Mesodermal cell (in vitro differentiated cells): Measurements from ENCODE around the gene UBA1.

Experiments used
- H3K27ac ChIP-seq: 2 replicates; pipeline ENCODE4 v1.7.0; 2013; ENCODE audit warnings: mild to moderate bottlenecking, low read depth, low read length, moderate library complexity; ENCODE audit not compliant: severe bottlenecking
- H3K36me3 ChIP-seq: 2 replicates; pipeline ENCODE4 v1.7.1; 2013; ENCODE audit warnings: mild to moderate bottlenecking, low read length, moderate library complexity; ENCODE audit not compliant: control insufficient read depth, insufficient read depth
- H3K4me1 ChIP-seq: one replicate; pipeline ENCODE4 v1.7.1; 2013; ENCODE audit warnings: mild to moderate bottlenecking, low read length; ENCODE audit not compliant: insufficient read depth, control insufficient read depth, poor library complexity, severe bottlenecking
- H3K4me3 ChIP-seq: 2 replicates; pipeline ENCODE4 v1.7.0; 2013; ENCODE audit warnings: low read length, control low read depth, mild to moderate bottlenecking; ENCODE audit not compliant: insufficient read depth, poor library complexity, severe bottlenecking; ENCODE audit errors: extremely low read depth
- H3K9me3 ChIP-seq: 2 replicates; pipeline ENCODE4 v1.7.1; 2013; ENCODE audit warnings: mild to moderate bottlenecking, low read length, moderate library complexity; ENCODE audit not compliant: control insufficient read depth
- WGBS, 2 experiments: methylation state at CpG; one replicate each; pipeline ENCODE4 v1.1.5; 2013; ENCODE audit warnings: missing lambda C conversion rate in 2 of 2; ENCODE audit not compliant: insufficient coverage in 2 of 2; 5-methylcytosine and 5-hydroxymethylcytosine counted together

Gene UBA1

DNA sequence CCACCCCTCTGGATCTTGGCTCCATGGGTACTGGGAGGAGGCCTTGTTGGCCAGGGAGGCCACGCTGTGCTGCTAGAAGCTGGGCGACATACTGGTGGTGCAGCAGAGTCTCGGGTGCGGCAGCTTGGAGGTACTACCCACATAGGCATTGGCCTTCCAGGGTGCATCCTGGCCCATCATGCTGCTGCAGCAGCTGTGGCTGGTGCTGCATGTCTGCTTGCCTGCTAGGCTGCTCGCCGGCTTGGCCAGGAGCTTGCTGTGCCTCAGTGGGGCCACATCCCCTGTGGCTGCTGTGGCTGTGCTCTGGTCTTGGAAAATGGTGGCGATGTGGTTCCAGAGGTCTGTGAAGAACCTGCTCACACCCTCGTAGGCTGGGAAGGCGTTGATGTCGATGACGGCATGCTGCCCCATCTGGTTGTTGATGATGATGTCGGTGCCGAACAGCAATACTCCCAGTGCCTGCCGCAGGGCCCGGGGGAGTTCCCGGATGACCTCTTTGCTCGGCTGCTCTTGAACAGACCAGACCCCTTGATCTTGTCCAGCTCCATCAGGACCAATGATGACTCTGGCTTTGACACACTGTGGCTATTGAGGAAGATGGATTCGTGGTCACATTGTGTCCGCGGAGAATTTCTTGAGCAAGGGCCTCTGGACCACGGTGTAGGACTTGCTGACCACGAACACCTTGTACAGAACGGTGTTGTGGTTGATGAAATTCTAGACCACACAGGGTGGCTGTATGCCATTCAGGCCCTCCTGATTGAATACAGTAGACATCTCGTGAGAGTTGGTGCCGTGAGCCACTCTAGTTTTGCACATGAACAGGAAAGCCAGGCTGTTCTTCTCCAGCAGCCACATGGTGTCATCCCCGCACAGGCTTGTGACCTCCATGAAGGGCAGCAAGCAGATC is 36.8 kb upstream of the UBA1 start:
- Histone ChIP-seq H3K9me3 (no peaks in the 10 kb centered on the region), H3K27ac (no peak overlapping the region), H3K4me1 (no peaks in the 10 kb centered on the region), H3K36me3 (peaks cover 60% of the 10 kb centered on the region), H3K4me3 (no peak overlapping the region)
- WGBS, 2 experiments: 88 to 96% methylated on average over 14 to 21 of the region's 26 CpGs

DNA sequence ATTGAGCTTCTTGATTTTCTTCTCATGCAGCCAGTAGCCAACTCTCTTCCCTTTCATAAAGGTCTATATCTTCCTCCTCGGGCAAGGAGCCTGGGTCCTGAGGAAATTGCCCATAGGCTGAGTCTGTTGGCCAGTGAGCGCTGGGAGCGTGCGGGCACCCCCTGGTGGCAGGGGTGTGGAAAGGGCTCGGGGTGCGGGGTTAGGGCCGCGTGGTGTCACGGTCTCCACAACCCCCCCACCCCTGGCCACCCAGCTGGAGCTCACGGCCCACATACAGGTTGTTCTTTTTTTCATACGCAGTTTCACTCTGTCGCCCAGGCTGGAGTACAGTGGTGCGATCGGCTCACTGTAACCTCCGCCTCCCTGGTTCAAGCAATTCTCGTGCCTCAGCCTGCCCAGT is 35.5 kb upstream of the UBA1 start:
- H3K36me3 ChIP-seq: peaks cover 66% of the 10 kb centered on the region
- no peak overlapping the region for H3K4me3 ChIP-seq
- H3K27ac ChIP-seq: no peak overlapping the region
- WGBS, 2 experiments: 88% methylated on average over 6 of the region's 16 CpGs; no CpG with 5 or more reads in 1 of the 2 experiments
- H3K9me3 ChIP-seq: no peaks in the 10 kb centered on the region
- H3K4me1 ChIP-seq: no peaks in the 10 kb centered on the region

- 90 to 96% methylated on average over 2 to 3 of the region's 5 CpGs for WGBS, 2 experiments
- H3K4me1 ChIP-seq: no peaks in the 10 kb centered on the region
- H3K9me3 ChIP-seq: no peaks in the 10 kb centered on the region
- H3K4me3 ChIP-seq: no peak overlapping the region
- H3K36me3 ChIP-seq: peaks cover 62% of the 10 kb centered on the region
- no peak overlapping the region for H3K27ac ChIP-seq
Measured at GRCh38 chrX:47158781-47159180, 34.8 kb upstream of the UBA1 start.

DNA sequence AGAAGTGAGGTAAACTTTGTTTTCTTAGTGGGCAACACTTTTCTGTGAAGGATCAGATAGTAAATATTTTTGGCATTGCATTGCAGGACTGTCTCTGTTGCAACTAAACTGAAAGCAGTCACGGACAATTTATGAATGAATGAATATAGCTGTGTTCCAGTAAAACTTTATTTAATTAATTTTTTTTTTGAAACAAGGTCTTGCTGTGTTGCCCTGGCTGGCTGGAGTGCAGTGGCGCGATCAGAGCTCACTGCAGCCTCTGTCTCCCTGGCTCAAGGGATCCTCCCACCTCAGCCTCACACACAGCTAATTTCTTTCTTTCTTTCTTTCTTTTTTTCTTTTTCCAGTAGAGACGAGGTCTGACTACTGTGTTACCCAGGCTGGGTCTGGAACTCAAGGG is 32.8 kb upstream of the UBA1 start:
- 100% methylated on average over 1 of the region's 4 CpGs; no CpG with 5 or more reads in 1 of the 2 experiments for WGBS, 2 experiments
- H3K9me3 ChIP-seq: no peaks in the 10 kb centered on the region
- H3K27ac ChIP-seq: no peak overlapping the region
- H3K4me3 ChIP-seq: no peak overlapping the region
- H3K4me1 ChIP-seq: no peaks in the 10 kb centered on the region
- peaks cover 54% of the 10 kb centered on the region for H3K36me3 ChIP-seq

DNA sequence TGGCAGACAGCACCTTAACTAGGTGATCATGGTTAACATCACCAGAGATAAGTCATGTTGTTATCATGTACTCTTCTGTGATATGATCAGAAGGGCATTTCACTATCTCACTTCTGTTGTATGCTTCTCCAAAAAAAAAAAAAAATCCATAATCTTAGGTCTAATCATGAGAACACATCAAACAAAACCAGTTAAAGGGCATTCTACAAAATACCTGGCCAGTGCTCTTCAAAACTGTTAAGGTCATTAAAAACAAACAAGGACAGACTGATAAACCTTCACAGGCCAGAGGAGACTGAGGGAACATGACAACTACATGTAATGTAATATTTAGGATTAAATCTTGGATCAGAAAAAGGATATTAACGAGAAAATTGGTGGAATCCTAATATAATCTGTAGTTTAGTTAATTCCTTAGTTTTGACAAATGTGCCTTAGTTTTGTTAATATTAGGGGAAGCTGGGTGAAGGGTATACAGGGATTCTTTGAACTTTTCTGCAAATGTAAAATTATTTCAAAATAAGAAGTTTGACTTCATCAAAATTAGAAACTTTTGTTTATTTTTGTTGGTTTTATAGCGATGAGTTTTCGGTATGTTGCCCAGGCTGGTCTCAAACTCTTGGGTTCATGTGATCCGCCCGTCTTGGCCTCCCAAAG is 30.6 kb upstream of the UBA1 start:
- Histone ChIP-seq H3K36me3 (peaks cover 32% of the 10 kb centered on the region), H3K27ac (no peak overlapping the region), H3K4me3 (no peak overlapping the region), H3K4me1 (no peaks in the 10 kb centered on the region), H3K9me3 (no peaks in the 10 kb centered on the region)
- 96 to 97% methylated on average over 4 to 5 of the region's 5 CpGs for WGBS, 2 experiments

DNA sequence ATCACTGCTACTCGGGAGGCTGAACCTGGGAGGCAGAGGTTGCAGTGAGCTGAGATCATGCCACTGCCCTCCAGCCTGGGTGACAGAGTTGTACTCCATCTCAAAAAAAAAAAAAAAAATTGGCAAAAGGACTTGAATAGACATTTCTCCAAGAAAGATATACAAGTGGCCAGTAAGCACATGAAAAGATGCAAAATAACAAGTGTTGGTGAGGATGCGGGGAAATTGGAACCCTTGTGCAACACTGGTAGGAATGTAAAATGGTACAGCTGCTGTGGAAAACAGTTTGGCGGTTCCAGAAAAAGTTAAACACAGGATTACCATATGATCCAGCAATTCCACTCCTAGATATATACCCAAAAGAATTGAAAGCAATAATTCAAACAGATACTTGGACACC is 29.2 kb upstream of the UBA1 start:
- no peaks in the 10 kb centered on the region for H3K9me3 ChIP-seq
- H3K36me3 ChIP-seq: peaks cover 29% of the 10 kb centered on the region
- H3K4me3 ChIP-seq: no peak overlapping the region
- no peak overlapping the region for H3K27ac ChIP-seq
- WGBS, 2 experiments: no CpG with 5 or more reads among the region's 3 CpGs
- no peaks in the 10 kb centered on the region for H3K4me1 ChIP-seq

DNA sequence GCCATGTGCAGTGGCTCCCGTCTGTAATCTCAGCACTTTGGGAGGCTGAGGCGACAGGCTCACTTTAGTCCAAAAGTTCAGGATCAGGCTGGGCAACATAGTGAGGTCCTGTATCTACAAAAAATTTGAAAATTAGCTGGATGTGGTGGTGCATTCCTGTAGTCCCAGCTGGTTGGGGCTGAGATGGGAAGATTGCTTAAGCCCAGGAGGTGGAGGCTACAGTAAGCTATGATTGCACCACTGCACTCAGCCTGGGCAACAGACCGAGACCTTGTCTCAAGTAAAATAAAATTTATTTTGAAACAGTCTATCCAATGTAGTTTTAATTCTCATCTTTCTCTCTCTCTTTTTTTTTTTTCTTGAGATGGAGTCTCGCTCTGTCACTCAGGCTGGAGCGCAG is 27.5 kb upstream of the UBA1 start:
- H3K9me3 ChIP-seq: no peaks in the 10 kb centered on the region
- peaks cover 33% of the 10 kb centered on the region for H3K36me3 ChIP-seq
- no peak overlapping the region for H3K4me3 ChIP-seq
- no peaks in the 10 kb centered on the region for H3K4me1 ChIP-seq
- no peak overlapping the region for H3K27ac ChIP-seq
- 100% methylated on average over 2 of the region's 5 CpGs; no CpG with 5 or more reads in 1 of the 2 experiments for WGBS, 2 experiments

GRCh38 chrX:47168495-47169073 is 25.0 kb upstream of the UBA1 start:
- Histone ChIP-seq H3K36me3 (peaks cover 39% of the 10 kb centered on the region), H3K9me3 (no peaks in the 10 kb centered on the region), H3K4me1 (no peaks in the 10 kb centered on the region), H3K27ac (no peak overlapping the region), H3K4me3 (no peak overlapping the region)
- WGBS, 2 experiments: 81 to 87% methylated on average over 4 to 5 of the region's 6 CpGs

GRCh38 chrX:47169273-47169672 is 24.4 kb upstream of the UBA1 start:
- Histone ChIP-seq H3K4me3 (no peak overlapping the region), H3K36me3 (peaks cover 41% of the 10 kb centered on the region), H3K27ac (no peak overlapping the region), H3K9me3 (no peaks in the 10 kb centered on the region), H3K4me1 (no peaks in the 10 kb centered on the region)
- 97 to 100% methylated on average over 7 to 10 of the region's 19 CpGs for WGBS, 2 experiments

DNA sequence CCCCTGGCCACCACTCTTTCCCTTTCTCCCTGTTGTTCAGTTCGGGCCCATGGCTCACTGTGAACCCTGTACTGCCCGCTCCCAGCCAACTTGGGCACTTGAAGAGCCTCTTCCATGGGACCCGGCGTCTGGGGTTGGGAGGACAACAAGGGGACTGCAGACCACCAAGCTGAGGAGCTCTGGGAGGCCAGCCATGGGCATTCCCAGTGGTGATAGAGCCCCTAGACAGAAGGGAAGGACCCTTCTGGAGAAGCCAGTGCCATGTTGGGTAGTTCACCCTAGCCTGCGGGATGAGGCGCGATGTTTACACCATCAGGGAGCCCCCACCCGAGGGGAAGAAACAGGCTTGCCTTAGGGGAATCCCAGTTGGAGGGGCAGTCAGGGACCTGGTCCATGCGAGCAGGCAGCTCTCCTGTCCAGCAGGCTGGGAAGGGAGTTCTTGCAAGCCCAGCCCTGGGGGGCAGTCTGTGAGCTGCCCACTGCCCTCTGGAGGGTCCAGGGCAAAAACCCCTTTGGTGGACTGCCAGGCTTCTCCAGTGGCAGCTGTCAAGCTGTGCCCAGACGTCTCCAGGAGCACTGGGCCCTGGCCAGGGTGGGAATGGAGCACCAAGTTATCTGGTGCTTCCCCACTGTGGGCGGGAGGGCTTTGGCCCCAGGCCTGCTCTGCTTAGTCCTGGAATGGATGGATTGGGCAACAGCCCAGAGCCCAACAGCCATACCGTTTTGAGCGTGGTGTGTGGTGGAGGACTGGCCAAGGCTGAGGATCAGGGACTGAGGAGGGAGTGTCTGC is 23.7 kb upstream of the UBA1 start:
- WGBS, 2 experiments: 85 to 100% methylated on average over 4 to 5 of the region's 13 CpGs
- Histone ChIP-seq H3K27ac (no peak overlapping the region), H3K9me3 (no peaks in the 10 kb centered on the region), H3K4me1 (no peaks in the 10 kb centered on the region), H3K36me3 (peaks cover 39% of the 10 kb centered on the region), H3K4me3 (no peak overlapping the region)
